Measurements from ENCODE around the gene ARL10.

Gene ARL10, protein sequence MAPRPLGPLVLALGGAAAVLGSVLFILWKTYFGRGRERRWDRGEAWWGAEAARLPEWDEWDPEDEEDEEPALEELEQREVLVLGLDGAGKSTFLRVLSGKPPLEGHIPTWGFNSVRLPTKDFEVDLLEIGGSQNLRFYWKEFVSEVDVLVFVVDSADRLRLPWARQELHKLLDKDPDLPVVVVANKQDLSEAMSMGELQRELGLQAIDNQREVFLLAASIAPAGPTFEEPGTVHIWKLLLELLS

GRCh38 chr5:176365351-176366231, at the start of gene ARL10:
ARL10 (plus strand) TSS chr5:176365487; CDS start chr5:176365564, 77 bp downstream.
- DNase-seq = peak; percentile 47 to 60

DNA sequence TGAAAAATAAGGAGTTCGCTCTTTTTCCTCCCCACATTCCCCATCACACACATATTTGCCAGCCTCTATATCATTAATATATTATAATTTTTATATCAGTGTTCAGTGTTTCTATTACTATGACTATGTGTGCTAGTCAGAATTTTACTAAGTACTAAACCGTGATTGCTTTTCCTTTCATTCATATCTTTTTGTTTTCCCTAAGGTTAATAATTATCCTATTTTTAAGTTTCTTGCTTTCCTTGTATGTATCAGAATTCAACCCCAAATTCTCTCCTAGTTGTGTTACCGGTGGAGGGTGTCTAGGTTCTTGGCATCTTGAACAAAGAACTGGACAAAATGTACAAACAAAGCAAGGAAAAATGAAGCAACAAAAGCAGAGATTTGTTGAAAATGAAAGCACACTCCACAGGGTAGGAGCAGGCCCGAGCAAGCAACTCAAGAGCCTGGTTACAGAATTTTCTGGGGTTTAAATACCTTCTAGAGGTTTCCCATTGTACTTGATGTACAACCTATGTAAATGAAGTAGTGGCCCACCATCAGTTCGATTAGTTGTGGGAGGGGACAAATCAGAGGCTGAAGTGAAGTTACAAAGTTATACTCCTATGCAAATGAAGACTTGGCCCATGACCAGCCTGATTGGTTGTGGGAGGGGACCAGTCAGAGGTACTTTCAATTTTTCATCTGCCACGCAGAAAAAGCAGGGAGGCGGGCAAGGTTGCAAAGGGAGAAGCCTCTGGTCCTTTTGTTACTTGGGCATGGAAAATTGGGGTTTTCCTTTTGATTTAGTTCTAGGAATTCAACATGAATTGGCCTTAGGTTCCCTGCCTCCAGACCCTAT, 47.5 kb upstream of the ARL10 start:
- no peak for DNase-seq

DNA sequence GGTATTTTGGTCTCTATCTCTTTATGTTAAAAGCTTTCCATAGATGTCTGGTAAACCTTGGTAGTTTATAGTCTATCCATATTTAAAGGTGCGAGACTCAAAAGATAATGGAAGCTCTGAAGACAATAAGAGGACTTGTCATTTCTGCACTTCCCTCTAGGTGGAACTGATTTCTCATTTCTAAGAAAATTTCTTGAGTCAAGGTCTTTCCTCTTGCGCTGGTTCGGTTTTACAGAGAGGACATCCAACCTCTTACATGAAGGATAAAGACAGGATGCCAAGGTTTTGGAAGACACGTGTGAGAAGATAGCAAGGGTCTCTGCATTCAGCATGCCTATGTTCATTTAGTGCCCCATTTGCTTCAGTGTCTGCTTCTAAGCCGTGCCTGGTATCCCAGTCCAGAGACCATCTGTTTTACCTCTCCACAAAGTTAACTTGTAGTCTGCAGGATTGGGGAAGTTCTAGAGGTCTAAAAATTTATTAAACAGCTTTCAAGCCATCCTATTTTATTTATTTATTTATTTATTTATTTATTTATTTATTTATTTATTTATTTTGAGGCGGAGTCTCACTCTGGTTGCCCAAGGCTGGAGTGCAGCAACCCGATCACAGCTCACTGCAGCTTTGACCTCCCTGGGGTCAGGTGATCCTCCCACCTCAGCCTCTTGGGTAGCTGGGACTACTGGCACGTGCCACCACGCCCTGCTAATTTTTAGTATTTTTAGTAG, 45.3 kb upstream of the ARL10 start:
- no peak for DNase-seq

- no peak for DNase-seq
Observed at GRCh38 chr5:176320577-176320976, 44.7 kb upstream of the ARL10 start.

- no peak for DNase-seq
Observed at GRCh38 chr5:176334031-176334770, 31.1 kb upstream of the ARL10 start.

- DNase-seq = no peak
Observed at GRCh38 chr5:176337913-176338312, 27.4 kb upstream of the ARL10 start.

- DNase-seq = no peak
Observed at GRCh38 chr5:176339304-176339703, 26.0 kb upstream of the ARL10 start.

- no peak for DNase-seq
Observed at GRCh38 chr5:176341325-176342157, 23.7 kb upstream of the ARL10 start.

DNA sequence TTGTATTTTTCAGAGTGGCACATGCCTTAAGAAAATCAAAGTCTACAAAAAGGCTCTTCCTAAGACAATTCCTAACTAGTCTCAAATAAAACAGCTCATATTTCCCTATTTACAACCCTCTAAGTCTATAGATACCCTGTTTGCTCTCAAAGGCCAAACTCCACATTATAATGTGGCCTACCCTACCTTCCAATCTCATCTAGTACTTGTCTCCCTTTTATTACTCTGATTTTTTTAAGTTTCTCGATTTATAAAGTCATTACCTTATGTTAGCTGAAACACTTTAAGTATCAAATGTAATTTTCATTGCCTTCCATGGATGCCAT, 23.2 kb upstream of the ARL10 start:
- no peak for DNase-seq

GRCh38 chr5:176342766-176343458, 22.4 kb upstream of the ARL10 start:
- DNase-seq = no peak

GRCh38 chr5:176350416-176350815, 14.9 kb upstream of the ARL10 start:
- no peak for DNase-seq

DNA sequence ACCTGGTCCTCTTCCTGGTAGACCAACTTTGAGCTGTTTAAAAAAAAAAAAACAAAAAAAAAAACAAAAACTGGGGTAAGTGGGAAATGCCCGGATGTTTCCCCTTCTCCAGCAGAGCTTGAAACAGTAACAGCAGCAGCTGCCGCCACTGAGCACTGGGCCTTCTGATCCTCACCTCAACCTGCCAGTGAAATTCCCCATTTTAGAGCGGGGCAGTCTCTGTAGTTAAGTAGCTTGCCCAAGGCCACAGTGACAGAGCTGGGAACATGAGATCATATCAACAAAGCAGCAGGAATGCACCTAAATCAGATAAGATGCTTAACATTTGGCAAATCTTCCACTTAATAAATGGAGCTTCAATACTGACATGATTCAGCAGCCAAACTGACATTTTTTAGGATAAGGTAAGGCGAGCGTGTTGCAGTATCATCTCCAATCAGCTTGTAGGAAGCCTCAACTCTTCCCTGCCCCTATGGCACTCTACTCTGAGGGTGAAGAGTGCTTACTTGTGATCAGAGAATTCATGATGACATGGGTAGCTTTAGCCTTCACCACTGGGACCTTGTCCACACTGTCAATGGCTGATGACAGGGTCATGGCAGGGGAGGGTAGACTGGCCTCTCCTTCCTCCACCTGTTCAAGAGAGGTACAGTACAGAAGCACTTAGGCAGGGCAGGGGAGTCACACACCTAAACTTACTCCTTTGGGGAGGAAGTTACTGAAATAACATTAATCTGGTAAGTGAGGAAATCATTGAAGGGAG, 13.0 kb upstream of the ARL10 start:
- no peak for DNase-seq

DNA sequence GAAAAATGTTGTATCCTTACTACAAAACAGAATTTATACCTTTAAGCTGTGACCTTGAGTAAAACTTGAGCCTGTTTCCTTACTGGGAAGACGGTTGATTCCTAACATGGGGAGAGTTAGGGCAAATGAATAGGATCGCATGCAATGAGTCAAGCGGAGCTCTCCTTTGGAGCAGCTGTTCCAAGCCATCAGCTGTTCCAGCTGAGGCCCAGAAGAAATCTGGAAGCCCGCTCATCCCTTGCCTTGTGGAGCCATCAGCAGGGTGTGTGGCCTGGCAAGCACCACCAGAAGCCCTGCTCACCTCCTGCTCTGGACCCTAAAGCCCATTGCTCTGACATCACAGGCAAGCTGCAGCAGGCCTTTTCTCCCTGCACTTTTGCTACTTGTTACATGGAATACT, 11.8 kb upstream of the ARL10 start:
- no peak for DNase-seq

GRCh38 chr5:176355400-176356178, 9.7 kb upstream of the ARL10 start:
- DNase-seq = no peak

DNA sequence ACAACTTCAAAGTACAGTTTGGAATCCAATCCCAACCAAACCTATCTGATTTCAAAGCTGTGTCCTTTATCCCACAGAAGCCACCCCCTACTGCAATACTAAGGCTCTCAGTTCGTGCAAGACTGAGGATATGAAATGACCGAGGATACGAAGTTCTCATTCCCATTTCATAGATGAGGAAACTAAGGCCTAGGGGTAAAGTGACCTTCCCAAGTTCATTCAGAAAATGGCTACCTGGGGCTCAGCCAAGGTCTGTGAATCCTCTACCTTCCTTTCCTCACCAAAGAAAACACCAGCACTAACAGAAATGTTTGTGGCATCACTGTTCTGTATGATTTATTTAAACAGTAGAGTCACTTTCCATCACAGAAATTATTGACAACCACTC, 9.1 kb upstream of the ARL10 start:
- no peak for DNase-seq

- DNase-seq = no peak
Observed at GRCh38 chr5:176359658-176360057, 5.6 kb upstream of the ARL10 start.

DNA sequence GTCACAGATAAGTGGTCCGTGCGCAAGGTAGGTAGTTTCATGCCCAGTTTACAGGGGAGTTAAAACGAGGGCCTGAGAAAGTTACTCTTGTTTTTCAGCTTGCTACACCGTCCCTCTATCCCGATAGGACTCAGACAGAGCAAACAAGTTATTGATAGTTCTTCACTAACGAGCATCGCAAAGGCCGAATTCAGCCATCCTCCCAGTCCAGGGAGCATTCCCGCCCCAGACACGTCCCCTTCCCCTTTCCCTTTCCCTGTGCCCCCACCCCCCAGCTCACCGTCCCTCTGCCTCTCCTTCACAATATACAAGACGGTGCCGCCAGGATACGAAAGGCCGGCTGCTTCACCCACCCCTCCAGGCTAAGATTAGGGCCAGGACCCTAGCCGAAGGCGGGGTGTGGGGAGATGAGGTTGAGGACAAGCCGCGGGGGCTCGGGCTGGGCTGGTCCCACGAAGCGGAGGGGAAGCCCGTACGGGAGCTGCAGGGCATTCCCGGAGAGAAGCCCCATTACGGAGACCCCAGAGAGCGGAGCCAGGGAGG, 4.3 kb upstream of the ARL10 start:
- DNase-seq = peak in 1 of 2 donors; percentile 2

- DNase-seq = peak; percentile 96
Observed at GRCh38 chr5:176361437-176362232, 3.7 kb upstream of the ARL10 start, which contains the start of gene KIAA1191. KIAA1191 (minus strand) TSS chr5:176361764; CDS start chr5:176359508, 2,256 bp downstream.
